SKM-1 (cell line): ENCODE measurements around the gene PRR20G.
A peak's percentile ranks its signal among the peaks of the same experiment; 100 is the strongest.
"Not testable (repeated sequence)": the region's sequence is repeated elsewhere in the genome, so short reads cannot be mapped to it uniquely, and the experiment has no call there.

Experiments used
- DNase-seq: peaks from one replicate; lab custom pipeline; 2025; ENCODE audit not compliant: unreplicated experiment; lab: John Stamatoyannopoulos, UW

PRR20G gene

GRCh38 chr3:127304121-127304744 is 16.4 kb upstream of the PRR20G start:
- DNase-seq: no peak

- peak; percentile 81 for DNase-seq
Observed at GRCh38 chr3:127299276-127299675, 11.4 kb upstream of the PRR20G start.

GRCh38 chr3:127296959-127297358 is 9.1 kb upstream of the PRR20G start:
- no peak for DNase-seq

GRCh38 chr3:127296166-127296565 is 8.3 kb upstream of the PRR20G start:
- no peak for DNase-seq

GRCh38 chr3:127293650-127294049 is 5.8 kb upstream of the PRR20G start:
- DNase-seq: not testable (repeated sequence)

- DNase-seq: no peak
Observed at GRCh38 chr3:127291611-127292010, 3.8 kb upstream of the PRR20G start.

GRCh38 chr3:127291114-127291513 is 3.3 kb upstream of the PRR20G start:
- no peak for DNase-seq

GRCh38 chr3:127289706-127290575 is 2.1 kb upstream of the PRR20G start:
- no peak for DNase-seq

GRCh38 chr3:127288921-127289705 is 1.3 kb upstream of the PRR20G start:
- DNase-seq: peak; percentile 1

GRCh38 chr3:127288343-127288742 is 497 bp upstream of the PRR20G start:
- DNase-seq: no peak

- DNase-seq: no peak
Observed at GRCh38 chr3:127286571-127287140, 1.2 kb downstream of the PRR20G start.

- DNase-seq: no peak
Observed at GRCh38 chr3:127284258-127284657, 3.6 kb downstream of the PRR20G start.

GRCh38 chr3:127277561-127277960 is 10.3 kb downstream of the PRR20G start:
- no peak for DNase-seq

GRCh38 chr3:127276995-127277394 is 10.9 kb downstream of the PRR20G start:
- no peak for DNase-seq

- no peak for DNase-seq
Observed at GRCh38 chr3:127276396-127276795, 11.4 kb downstream of the PRR20G start.

GRCh38 chr3:127275287-127275781 is 12.5 kb downstream of the PRR20G start:
- DNase-seq: no peak

GRCh38 chr3:127274200-127274760 is 13.6 kb downstream of the PRR20G start:
- DNase-seq: no peak

- DNase-seq: no peak
Observed at GRCh38 chr3:127273206-127273605, 14.6 kb downstream of the PRR20G start.

- no peak for DNase-seq
Observed at GRCh38 chr3:127266186-127266585, 21.7 kb downstream of the PRR20G start.

- no peak for DNase-seq
Observed at GRCh38 chr3:127265581-127265981, 22.3 kb downstream of the PRR20G start.
